OCI-LY1 (cell line): Measurements from ENCODE around the gene MBD1.

Source experiments
- CTCF ChIP-seq: fragments of 200-600 bp; sonication (generic), shearing (Covaris generic); IDR thresholded peaks from 2 replicates; pipeline ENCODE4 v1.5.1; 2017; ENCODE audit warnings: mild to moderate bottlenecking, antibody characterized with exemption, low read length, moderate library complexity, mixed read lengths
- EZH2 ChIP-seq: fragments of 200-600 bp; sonication (generic), shearing (Covaris generic); IDR thresholded peaks from 2 replicates; pipeline ENCODE4 v1.8.0; 2017; ENCODE audit warnings: borderline replicate concordance, mixed run types, mild to moderate bottlenecking, antibody characterized with exemption, low read length, moderate library complexity, mixed read lengths

- TF ChIP-seq CTCF (no peak), EZH2 (no peak)
These were observed 33.8 kb downstream of the MBD1 start for GRCh38 chr18:50247561-50247960.
